ENCODE data around the gene NFYA.

DNA sequence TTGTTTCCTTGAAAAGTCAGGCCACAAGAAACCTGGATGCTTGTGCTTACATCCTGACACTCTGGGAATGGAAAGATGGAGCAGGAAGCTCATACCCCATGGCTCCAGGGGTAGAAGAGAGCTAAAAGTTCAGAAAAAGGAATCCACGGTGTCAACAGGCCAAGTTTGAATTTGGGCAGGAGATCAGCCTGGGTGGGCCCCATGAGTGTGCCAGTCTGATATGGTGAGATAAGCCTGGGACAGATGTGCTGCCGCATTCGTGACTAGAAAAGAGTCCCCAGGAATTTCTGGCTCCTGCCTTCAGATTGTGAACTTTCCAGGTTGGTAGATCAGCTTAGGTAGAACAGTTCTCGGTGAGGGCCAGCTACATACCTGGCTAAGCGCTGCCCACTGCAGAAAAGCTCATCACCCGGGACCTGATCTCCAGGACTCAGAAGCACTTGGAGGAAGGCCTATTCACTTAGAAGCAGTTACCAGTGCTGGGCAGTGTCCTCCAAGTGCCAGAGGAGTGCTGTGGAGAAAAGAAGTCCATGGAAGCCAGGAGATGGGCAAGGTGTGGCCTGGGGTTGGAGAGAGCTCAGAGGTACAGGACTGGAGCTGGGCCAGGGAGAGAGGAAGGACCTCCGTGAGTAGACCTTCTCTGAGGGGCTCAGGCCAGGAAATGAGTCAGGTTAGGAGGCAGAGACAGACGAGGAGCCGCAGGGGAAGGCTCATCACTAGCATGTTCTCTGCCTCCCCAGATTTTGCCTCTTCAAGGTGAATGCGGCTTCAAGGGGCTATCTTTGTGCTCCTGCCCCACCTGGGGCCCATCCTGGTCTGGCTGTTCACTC lies 30.3 kb upstream of the NFYA start, which contains the start of gene TSPO2:
- TF ChIP-seq, protein P1, sequence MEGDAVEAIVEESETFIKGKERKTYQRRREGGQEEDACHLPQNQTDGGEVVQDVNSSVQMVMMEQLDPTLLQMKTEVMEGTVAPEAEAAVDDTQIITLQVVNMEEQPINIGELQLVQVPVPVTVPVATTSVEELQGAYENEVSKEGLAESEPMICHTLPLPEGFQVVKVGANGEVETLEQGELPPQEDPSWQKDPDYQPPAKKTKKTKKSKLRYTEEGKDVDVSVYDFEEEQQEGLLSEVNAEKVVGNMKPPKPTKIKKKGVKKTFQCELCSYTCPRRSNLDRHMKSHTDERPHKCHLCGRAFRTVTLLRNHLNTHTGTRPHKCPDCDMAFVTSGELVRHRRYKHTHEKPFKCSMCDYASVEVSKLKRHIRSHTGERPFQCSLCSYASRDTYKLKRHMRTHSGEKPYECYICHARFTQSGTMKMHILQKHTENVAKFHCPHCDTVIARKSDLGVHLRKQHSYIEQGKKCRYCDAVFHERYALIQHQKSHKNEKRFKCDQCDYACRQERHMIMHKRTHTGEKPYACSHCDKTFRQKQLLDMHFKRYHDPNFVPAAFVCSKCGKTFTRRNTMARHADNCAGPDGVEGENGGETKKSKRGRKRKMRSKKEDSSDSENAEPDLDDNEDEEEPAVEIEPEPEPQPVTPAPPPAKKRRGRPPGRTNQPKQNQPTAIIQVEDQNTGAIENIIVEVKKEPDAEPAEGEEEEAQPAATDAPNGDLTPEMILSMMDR (IDR thresholded peaks at IDR 0.05; ENCODE audit: insufficient read depth, low read depth, low read length) = no peak
- no peak for TF ChIP-seq EZH2 (IDR thresholded peaks at IDR 0.05; ENCODE audit: insufficient read depth, low read length)

Measured in astrocyte (in vitro differentiated cells and primary cell).